Ascending aorta (tissue), 2 donors: Measurements from ENCODE around the gene SELENOW. TPM values are rescaled to one million over a fixed set of nuclear protein-coding genes. Genes with fewer than 3 reads are reported as not detected.

Experiments used
- DNase-seq, 2 donors: peaks; one replicate each; pipeline ENCODE4 v3.0.0-alpha.2; 2019; ENCODE audit warnings: low spot score in 2 of 2
- H3K27ac ChIP-seq, 2 donors: fragments of 200-600 bp; sonication (generic); one replicate each; pipeline ENCODE4 v1.5.1; 2016 to 2017; ENCODE audit warnings: mild to moderate bottlenecking in 1 of 2
- H3K27me3 ChIP-seq: fragments of 200-600 bp; sonication (generic); one replicate; pipeline ENCODE4 v1.5.1; 2017
- H3K36me3 ChIP-seq, 2 donors: fragments of 200-600 bp; sonication (generic); one replicate each; pipeline ENCODE4 v1.5.1; 2016
- H3K4me1 ChIP-seq, 2 donors: fragments of 200-600 bp; sonication (generic); one replicate each; pipeline ENCODE4 v1.5.1; 2016 to 2017; ENCODE audit warnings: mild to moderate bottlenecking in 1 of 2
- H3K4me3 ChIP-seq, 2 donors: fragments of 200-600 bp; sonication (generic); one replicate each; pipeline ENCODE4 v1.5.1; 2016 to 2017; ENCODE audit warnings: mild to moderate bottlenecking in 1 of 2
- H3K9me3 ChIP-seq, 2 donors: fragments of 200-600 bp; sonication (generic); one replicate each; pipeline ENCODE4 v1.5.1; 2016
- intact Hi-C: fragments of 100-400 bp; cut with DNase I; formaldehyde crosslinking; loops from one replicate; pipeline ENCODE4 v1.15.1; 2023
- total RNA-seq: library from RNA; depleted of rRNA; stranded (reverse); fragments of >200 nt; gene quantifications from one replicate; pipeline ENCODE4 v1.1.0, GENCODE V29; 2016
- TF ChIP-seq, protein P1 (sequence below), 3 experiments: fragments of 200-600 bp in 2 of 3; fragments of 450-650 bp in 1 of 3; sonication (generic) in 2 of 3; IDR thresholded peaks; one replicate each; pipeline ENCODE4 v1.5.1; 2016 to 2019; ENCODE audit warnings: antibody characterized with exemption in 3 of 3, mild to moderate bottlenecking in 1 of 3, moderate library complexity in 1 of 3

SELENOW gene
- total RNA-seq, 1 donor from 2014 or later, result 771 TPM

DNA sequence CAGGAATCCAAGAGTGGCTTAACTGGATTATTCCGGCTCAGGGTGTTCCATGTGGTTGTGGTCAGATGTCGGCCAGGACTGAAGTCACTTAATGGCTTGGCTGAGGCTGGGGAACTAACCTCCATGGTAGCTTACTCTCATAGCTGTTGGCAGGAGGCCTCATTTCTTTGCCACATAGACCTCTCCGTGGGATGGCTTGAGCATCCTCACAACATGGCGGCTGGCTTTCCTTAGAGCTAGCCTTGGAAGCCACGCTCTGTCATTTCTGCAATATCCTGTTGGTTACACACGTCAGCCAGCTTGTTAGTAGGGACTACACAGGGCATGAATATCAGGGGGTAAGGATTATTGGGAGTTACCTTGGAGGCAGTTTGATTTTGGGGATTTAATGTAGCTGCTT, 48.3 kb downstream of the SELENOW start:
- intact Hi-C loops, result no loop called here
- no peak overlapping the region for H3K27ac ChIP-seq
- H3K4me3 ChIP-seq, result no peak overlapping the region
- H3K27me3 ChIP-seq, result no peaks in the 10 kb centered on the region
- TF ChIP-seq, protein P1, sequence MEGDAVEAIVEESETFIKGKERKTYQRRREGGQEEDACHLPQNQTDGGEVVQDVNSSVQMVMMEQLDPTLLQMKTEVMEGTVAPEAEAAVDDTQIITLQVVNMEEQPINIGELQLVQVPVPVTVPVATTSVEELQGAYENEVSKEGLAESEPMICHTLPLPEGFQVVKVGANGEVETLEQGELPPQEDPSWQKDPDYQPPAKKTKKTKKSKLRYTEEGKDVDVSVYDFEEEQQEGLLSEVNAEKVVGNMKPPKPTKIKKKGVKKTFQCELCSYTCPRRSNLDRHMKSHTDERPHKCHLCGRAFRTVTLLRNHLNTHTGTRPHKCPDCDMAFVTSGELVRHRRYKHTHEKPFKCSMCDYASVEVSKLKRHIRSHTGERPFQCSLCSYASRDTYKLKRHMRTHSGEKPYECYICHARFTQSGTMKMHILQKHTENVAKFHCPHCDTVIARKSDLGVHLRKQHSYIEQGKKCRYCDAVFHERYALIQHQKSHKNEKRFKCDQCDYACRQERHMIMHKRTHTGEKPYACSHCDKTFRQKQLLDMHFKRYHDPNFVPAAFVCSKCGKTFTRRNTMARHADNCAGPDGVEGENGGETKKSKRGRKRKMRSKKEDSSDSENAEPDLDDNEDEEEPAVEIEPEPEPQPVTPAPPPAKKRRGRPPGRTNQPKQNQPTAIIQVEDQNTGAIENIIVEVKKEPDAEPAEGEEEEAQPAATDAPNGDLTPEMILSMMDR (IDR thresholded peaks at IDR 0.05), result no peak
- H3K36me3 ChIP-seq, result no peaks in the 10 kb centered on the region
- no peaks in the 10 kb centered on the region for H3K4me1 ChIP-seq
- H3K9me3 ChIP-seq, result peaks cover 0 to 3% of the 10 kb centered on the region in 2 donors
- DNase-seq, result no peak

DNA sequence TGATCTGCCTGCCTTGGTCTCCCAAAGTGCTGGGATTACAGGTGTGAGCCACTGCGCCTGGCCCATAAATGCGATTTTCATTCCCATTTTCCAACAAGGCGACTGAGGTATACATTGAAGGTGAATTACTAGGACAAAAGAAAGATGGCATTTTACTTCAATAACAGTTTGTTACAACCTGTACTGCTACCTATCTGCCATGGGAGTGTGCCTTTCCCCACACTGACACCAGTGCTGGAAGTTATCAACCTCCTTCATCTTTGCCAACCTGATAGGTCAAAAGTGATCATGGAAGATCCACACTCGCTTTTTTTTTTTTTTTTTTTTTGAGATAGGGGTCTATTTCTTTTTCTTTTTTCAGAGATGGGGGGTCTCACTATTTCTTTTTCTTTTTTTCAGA, 54.2 kb downstream of the SELENOW start:
- Histone ChIP-seq H3K36me3 (no peaks in the 10 kb centered on the region), H3K4me3 (no peak overlapping the region), H3K9me3 (no peaks in the 10 kb centered on the region), H3K27me3 (no peaks in the 10 kb centered on the region), H3K4me1 (no peaks in the 10 kb centered on the region), H3K27ac (no peak overlapping the region)
- intact Hi-C loops, result no loop called here
- DNase-seq, result no peak
- TF ChIP-seq, protein P1 (IDR thresholded peaks at IDR 0.05), result no peak

Other genes starting within 250 kb of the SELENOW start
- gene ZNF541, start 205.6 kb upstream of the SELENOW start, total RNA-seq, result not detected
- gene BICRA, start 169.6 kb upstream of the SELENOW start, total RNA-seq, result 19.7 TPM
- gene EHD2, start 65.3 kb upstream of the SELENOW start, total RNA-seq, result 342 TPM
- 385 TPM for gene NOP53, start 33.2 kb upstream of the SELENOW start, total RNA-seq
- not detected for gene TPRX1, start 25.8 kb downstream of the SELENOW start, total RNA-seq
- gene CRX, start 43.2 kb downstream of the SELENOW start, total RNA-seq, result not detected
- not detected for gene TPRX2, start 80.5 kb downstream of the SELENOW start, total RNA-seq
- 2.1 TPM for gene SULT2A1, start 107.6 kb downstream of the SELENOW start, total RNA-seq
- not detected for gene BSPH1, start 213.5 kb downstream of the SELENOW start, total RNA-seq
- gene ELSPBP1, start 215.9 kb downstream of the SELENOW start, total RNA-seq, result not detected